Central memory CD4-positive, alpha-beta T cell (primary cell): ENCODE measurements around the gene LEUTX.

Experiments
- DNase-seq: peaks from one replicate; pipeline ENCODE4 v3.0.0; 2022

LEUTX gene

DNA sequence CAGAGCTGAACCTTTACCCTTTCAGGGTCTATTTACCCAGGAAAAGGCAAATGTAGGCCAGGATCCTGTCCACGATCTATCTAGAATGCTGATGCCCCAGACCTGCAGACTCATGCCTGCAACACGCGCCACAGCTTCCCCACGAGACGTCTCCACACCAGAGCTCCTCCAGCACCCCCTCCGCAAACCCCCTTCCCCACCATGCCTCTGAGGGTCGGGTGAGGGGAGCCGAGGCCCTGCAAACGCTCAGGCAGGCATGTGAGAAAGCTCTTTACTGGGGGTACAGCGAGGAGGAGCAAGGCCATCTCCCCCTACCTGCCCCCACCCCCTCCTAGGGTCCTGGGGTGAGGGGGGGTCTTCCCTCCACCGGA is 46.4 kb downstream of the LEUTX start:
- no peak for DNase-seq

GRCh38 chr19:39825531-39826076 is 47.0 kb downstream of the LEUTX start:
- no peak for DNase-seq

- DNase-seq: no peak
Observed at GRCh38 chr19:39826311-39826945, 47.8 kb downstream of the LEUTX start.

GRCh38 chr19:39827216-39827615 is 48.6 kb downstream of the LEUTX start:
- DNase-seq: no peak

GRCh38 chr19:39828015-39828653 is 49.5 kb downstream of the LEUTX start:
- DNase-seq: no peak

DNA sequence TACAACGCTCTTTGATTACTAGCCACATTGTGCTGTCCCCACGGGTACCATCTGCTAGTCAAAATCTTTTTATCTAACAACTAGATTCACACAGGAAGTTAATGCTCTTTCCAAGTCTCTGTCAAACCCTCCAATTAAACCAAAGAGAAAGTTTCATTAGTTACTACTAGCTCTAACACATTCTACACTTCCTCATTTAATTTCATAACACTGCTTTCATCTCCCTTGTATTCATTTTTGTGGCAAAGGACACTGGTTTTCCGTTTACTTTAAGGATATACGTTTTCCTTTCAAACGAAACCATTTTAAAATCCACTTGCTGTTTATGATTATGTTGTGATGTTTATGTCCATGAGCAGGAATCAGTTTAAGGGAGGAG is 50.0 kb downstream of the LEUTX start:
- no peak for DNase-seq

DNA sequence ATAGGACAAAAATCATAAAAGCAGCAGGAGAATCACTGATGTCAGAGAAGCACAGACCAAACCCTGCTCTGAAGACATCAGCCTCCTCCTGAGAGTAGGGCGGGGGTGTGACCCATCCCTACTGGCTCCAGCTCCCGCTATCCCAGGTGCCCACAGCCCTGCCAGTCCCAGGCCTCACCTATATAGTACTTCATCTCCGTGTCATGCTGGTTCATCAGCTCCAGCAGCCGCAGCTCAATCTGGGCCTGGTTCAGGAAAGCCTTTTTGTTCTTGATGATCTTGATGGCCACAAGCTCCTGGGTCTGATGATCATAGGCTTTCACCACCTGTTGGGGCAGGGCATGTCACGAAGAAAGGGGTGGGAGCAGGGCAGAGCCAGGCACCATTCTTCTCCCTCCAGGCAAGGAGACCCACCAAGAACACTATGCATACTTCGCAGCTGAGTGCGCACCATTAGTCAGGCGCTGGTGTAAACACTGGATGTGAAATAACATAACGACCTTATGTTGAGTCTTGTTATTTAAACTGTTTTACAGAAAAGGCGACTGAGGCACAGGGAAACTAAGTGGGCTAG is 51.1 kb downstream of the LEUTX start:
- DNase-seq: no peak

DNA sequence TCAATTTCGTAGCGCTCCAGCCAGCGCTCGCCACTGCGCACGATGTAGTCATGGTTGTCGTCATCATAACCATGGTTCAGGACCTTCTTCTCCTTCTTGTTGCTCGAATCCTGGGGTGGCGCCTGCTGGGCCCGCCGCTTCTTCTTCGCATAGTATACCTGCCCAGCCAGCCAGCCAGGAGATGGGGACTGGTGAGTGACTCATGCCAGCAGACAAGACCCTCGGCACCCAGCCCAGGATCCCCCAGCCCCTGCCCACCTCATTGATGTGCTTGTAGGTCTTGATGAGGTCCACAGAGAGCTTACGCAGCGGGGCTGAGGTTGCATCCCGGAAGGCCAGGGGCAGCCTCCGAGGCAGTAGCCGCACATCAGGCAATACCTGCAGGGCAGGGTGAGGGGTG is 51.8 kb downstream of the LEUTX start:
- no peak for DNase-seq

DNA sequence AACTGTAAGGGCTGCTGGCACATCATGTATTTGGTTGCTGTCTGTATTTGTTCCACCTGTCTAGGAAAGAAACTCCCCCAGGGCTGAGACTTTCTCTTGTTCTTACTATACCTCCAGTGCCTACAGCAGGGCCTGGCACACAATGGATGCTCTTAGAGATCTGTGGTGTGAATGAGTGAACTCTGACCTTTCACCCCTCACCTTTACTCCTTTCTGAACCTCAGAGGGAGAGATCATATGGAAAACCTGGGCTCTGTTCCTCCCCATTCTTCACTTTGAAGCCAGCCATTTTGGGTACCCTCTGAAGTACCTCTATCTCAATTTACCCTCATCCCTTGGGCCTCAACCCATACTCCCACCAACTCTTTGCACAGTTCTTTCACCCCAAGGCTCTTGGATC is 52.2 kb downstream of the LEUTX start:
- no peak for DNase-seq

DNA sequence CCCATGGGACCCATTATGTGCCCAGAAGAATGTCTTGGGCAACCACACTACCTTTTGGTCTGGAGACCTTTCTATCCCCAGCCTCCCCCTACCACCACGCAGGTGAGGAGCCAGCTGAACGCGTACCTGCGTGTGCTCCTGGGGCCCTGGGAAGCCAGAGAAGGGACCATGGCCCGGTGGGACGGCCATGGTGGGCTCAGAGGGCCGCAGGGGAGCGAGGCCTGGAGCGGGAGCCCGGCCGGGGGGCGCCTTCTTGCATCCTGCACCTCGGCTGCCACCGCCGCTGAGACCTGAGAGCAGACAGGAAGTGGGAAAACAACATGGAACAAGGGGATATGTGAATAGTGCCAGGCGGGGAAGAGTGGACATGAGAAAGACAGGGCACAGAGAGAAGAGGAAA is 53.0 kb downstream of the LEUTX start:
- no peak for DNase-seq

GRCh38 chr19:39832341-39833083 is 53.9 kb downstream of the LEUTX start:
- no peak for DNase-seq

GRCh38 chr19:39833160-39833463 is 54.5 kb downstream of the LEUTX start:
- no peak for DNase-seq

GRCh38 chr19:39833464-39834286 is 55.0 kb downstream of the LEUTX start, which contains the start of gene DYRK1B:
DYRK1B (minus strand) TSS chr19:39834162; CDS start chr19:39831867, 2,295 bp downstream.
- DNase-seq: peak; percentile 97

DNA sequence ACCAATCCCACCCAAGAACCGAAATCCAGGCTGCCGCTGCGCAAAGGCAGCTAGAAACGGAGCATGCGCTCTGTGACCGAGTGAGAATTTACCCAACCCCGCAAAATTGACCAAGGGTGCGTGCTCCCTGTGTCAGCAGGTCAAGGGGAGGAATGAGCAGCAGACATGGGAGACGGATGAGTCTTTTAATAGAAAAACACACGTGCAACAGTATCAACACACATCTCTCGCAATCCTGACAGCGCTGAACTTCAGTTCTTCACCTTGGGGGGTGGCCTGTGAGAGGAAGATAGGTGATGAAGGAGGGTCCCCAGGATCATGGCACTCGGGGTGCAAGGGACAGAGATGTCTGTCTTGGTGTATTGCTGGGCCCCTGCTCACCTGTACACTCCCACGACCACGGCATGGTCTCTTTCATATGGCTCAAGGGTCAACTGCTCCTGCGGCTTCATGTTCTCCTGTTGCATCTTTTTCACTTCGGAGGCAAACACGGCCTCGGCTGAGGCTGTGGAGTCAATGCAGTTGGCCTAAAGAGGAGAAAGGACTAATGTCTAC is 55.7 kb downstream of the LEUTX start:
- no peak for DNase-seq
